PFSK-1 (cell line): ENCODE data around the gene MAP2K6.

Experiments
- FOXP2 ChIP-seq: optimal IDR thresholded peaks from 2 replicates; pipeline ENCODE3; 2011; ENCODE audit warnings: borderline replicate concordance, control low read depth, inconsistent platforms; ENCODE audit not compliant: insufficient read depth; ENCODE audit errors: extremely low read length, extremely low read depth
- POLR2AphosphoS5 ChIP-seq: IDR thresholded peaks from 2 replicates; pipeline ENCODE4 v1.6.1; 2012; ENCODE audit warnings: low read depth, mild to moderate bottlenecking, control low read depth, low read length, moderate library complexity
- SIN3A ChIP-seq: IDR thresholded peaks from 2 replicates; pipeline ENCODE4 v1.6.1; 2012; ENCODE audit warnings: mild to moderate bottlenecking, low read length, moderate library complexity, borderline replicate concordance; ENCODE audit not compliant: insufficient read depth
- TAF1 ChIP-seq: IDR thresholded peaks from 2 replicates; pipeline ENCODE4 v1.6.1; 2012; ENCODE audit warnings: low read length, control low read depth, borderline replicate concordance; ENCODE audit not compliant: insufficient read depth
- TF ChIP-seq, protein P1 (sequence below), 2 experiments: IDR thresholded peaks; 2 replicates each; pipeline versions ENCODE4 v1.6.1 to v1.8.0; 2011 to 2012; ENCODE audit warnings: low read depth in 2 of 2, low read length in 2 of 2, control low read depth in 1 of 2, inconsistent platforms in 1 of 2, mild to moderate bottlenecking in 1 of 2, moderate library complexity in 1 of 2; ENCODE audit not compliant: insufficient read depth in 1 of 2

MAP2K6 gene

DNA sequence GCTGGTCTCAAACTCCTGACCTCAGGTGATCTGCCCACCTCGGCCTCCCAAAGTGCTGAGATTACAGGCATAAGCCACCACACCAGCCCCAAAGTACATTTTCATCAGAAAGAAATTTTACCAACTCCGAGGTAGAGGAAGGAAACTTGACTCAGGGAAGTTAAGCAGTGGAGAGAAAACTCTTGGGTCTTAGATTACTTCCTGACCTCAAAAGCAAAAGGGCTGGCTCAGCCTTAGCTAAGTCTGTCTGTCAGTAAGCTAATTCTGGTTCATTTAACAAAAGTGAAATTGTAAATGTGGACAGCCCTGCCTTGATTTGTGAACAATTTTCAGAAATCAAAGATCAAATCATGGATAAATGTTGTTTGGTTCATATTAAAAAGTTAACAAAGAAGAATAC lies 30.6 kb downstream of the MAP2K6 start:
- TF ChIP-seq POLR2AphosphoS5 (no peak), SIN3A (no peak), TAF1 (no peak), FOXP2 (no peak)
- TF ChIP-seq, protein P1, sequence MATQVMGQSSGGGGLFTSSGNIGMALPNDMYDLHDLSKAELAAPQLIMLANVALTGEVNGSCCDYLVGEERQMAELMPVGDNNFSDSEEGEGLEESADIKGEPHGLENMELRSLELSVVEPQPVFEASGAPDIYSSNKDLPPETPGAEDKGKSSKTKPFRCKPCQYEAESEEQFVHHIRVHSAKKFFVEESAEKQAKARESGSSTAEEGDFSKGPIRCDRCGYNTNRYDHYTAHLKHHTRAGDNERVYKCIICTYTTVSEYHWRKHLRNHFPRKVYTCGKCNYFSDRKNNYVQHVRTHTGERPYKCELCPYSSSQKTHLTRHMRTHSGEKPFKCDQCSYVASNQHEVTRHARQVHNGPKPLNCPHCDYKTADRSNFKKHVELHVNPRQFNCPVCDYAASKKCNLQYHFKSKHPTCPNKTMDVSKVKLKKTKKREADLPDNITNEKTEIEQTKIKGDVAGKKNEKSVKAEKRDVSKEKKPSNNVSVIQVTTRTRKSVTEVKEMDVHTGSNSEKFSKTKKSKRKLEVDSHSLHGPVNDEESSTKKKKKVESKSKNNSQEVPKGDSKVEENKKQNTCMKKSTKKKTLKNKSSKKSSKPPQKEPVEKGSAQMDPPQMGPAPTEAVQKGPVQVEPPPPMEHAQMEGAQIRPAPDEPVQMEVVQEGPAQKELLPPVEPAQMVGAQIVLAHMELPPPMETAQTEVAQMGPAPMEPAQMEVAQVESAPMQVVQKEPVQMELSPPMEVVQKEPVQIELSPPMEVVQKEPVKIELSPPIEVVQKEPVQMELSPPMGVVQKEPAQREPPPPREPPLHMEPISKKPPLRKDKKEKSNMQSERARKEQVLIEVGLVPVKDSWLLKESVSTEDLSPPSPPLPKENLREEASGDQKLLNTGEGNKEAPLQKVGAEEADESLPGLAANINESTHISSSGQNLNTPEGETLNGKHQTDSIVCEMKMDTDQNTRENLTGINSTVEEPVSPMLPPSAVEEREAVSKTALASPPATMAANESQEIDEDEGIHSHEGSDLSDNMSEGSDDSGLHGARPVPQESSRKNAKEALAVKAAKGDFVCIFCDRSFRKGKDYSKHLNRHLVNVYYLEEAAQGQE (IDR thresholded peaks at IDR 0.05; ENCODE audit: insufficient read depth in 1 of 2, low read depth in 2 of 2, low read length in 2 of 2): no peak

GRCh38 chr17:69447726-69448125 lies 33.2 kb downstream of the MAP2K6 start:
- no peak for TF ChIP-seq SIN3A
- TF ChIP-seq TAF1: no peak
- no peak for TF ChIP-seq POLR2AphosphoS5
- no peak for TF ChIP-seq FOXP2

GRCh38 chr17:69448431-69449102 lies 34.1 kb downstream of the MAP2K6 start:
- TF ChIP-seq FOXP2: no peak
- TF ChIP-seq SIN3A: no peak
- TF ChIP-seq POLR2AphosphoS5: no peak
- TF ChIP-seq, protein P1 (IDR thresholded peaks at IDR 0.05; ENCODE audit: insufficient read depth in 1 of 2, low read depth in 2 of 2, low read length in 2 of 2): no peak
- no peak for TF ChIP-seq TAF1

DNA sequence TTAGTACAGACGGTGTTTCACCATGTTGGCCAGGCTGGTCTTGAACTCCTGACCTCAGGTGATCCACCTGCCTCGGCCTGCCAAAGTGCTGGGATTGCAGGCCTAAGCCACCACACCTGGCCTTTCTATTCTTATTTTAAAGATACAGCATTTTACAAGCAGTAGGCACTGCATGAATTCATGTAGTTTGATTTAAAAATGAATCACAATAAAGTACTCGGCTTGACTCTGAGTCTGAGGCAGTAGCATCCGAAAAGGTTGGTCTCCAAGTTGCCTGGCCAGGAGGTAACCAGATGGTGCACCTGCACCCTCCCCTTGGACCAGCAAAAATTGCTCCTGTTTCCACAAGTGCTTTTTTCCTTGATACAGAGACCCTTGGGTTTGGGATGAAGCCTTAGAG lies 35.6 kb downstream of the MAP2K6 start:
- TF ChIP-seq, protein P1 (IDR thresholded peaks at IDR 0.05; ENCODE audit: insufficient read depth in 1 of 2, low read depth in 2 of 2, low read length in 2 of 2): no peak
- TF ChIP-seq TAF1 (no peak), POLR2AphosphoS5 (no peak), FOXP2 (no peak), SIN3A (no peak)

DNA sequence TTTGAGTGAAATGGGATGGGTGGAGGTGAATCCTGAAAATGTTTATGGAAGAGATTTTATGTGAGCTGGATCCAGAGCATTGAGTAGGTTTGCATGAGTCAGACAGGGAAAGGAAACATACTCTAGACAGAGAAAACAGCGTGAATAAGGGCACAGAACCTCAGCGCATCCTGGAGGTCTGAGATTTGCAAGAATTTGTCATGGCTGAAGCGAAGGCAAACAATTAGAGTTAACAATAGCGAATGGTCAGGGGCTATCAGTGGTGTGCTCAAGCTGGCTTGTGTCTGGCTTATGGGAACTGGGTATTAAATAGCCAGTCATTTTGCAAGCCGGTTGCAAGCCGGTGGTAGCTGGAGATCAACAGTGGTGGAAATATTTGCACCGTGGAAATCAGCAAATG lies 36.4 kb downstream of the MAP2K6 start:
- TF ChIP-seq TAF1: no peak
- no peak for TF ChIP-seq FOXP2
- no peak for TF ChIP-seq SIN3A
- TF ChIP-seq, protein P1 (IDR thresholded peaks at IDR 0.05; ENCODE audit: insufficient read depth in 1 of 2, low read depth in 2 of 2, low read length in 2 of 2): no peak
- TF ChIP-seq POLR2AphosphoS5: no peak
